Esophagus squamous epithelium (tissue), 4 donors: ENCODE measurements around the gene ASGR1.

Experiments
- CTCF ChIP-seq, 6 experiments: fragments of 450-650 bp in 4 of 6; fragments of 200-600 bp in 2 of 6; sonication (generic) in 2 of 6; IDR thresholded peaks; one replicate each; pipeline ENCODE4 v1.5.1; 2016 to 2019; ENCODE audit warnings: antibody characterized with exemption in 6 of 6, mild to moderate bottlenecking in 4 of 6, moderate library complexity in 4 of 6
- POLR2A ChIP-seq, 4 donors: fragments of 450-650 bp; IDR thresholded peaks; one replicate each; pipeline ENCODE4 v1.6.1; 2017; ENCODE audit warnings: antibody characterized with exemption in 4 of 4, mild to moderate bottlenecking in 4 of 4, moderate library complexity in 3 of 4

GRCh38 chr17:7175330-7175733 lies 3.8 kb downstream of the ASGR1 start:
- TF ChIP-seq POLR2A (IDR thresholded peaks at IDR 0.05) (no peak), CTCF (IDR thresholded peaks at IDR 0.05) (no peak)
